GM12872 (cell line): Measurements from ENCODE around the gene AKR1B1.
A peak's percentile ranks its signal among the peaks of the same experiment; 100 is the strongest.

Source experiments
- TF ChIP-seq, protein P1 (sequence below): IDR thresholded peaks from 3 replicates; pipeline ENCODE4 v1.5.1; 2011; ENCODE audit warnings: low read depth, mild to moderate bottlenecking, low read length, moderate library complexity; ENCODE audit not compliant: insufficient read depth

The AKR1B1 gene

DNA sequence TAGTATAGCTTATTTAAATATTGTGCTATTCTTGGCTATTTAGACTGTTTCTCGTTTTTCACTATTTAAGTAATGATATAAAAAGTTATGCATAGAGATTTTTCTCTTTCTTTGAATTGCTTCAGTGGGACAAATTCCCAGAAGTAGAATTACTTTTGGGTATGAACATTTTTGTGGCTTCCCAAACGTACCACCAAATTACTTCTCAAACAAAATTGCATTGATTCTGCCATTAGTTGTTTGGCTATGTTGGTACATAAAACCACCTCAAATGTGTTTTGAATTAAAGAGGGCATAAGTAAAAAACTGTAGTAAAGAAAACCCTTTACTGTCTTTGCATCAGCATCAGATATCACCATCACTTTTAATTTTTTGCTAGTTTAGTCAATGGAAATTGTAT is 31.0 kb downstream of the AKR1B1 start:
- TF ChIP-seq, protein P1, sequence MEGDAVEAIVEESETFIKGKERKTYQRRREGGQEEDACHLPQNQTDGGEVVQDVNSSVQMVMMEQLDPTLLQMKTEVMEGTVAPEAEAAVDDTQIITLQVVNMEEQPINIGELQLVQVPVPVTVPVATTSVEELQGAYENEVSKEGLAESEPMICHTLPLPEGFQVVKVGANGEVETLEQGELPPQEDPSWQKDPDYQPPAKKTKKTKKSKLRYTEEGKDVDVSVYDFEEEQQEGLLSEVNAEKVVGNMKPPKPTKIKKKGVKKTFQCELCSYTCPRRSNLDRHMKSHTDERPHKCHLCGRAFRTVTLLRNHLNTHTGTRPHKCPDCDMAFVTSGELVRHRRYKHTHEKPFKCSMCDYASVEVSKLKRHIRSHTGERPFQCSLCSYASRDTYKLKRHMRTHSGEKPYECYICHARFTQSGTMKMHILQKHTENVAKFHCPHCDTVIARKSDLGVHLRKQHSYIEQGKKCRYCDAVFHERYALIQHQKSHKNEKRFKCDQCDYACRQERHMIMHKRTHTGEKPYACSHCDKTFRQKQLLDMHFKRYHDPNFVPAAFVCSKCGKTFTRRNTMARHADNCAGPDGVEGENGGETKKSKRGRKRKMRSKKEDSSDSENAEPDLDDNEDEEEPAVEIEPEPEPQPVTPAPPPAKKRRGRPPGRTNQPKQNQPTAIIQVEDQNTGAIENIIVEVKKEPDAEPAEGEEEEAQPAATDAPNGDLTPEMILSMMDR, result no peak

DNA sequence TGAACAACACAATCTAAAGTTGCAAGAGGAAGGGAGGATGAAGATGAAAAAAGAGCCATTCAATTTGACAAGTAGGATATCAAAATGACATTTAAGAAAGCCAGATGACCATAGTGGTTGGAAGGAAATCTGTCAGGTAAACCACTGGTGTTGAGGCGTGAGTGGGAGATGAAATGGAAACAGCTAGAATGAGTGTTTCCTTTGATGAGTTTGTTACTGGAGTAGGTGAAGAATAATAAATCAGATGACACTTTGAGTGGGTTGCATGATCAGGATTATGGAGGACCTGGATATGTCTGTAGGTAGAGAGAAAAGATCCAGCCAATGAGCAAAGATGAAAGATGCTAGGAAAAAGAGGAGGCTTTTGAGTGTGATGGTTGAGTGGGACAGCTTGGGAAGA is 33.1 kb downstream of the AKR1B1 start:
- TF ChIP-seq, protein P1, result no peak

DNA sequence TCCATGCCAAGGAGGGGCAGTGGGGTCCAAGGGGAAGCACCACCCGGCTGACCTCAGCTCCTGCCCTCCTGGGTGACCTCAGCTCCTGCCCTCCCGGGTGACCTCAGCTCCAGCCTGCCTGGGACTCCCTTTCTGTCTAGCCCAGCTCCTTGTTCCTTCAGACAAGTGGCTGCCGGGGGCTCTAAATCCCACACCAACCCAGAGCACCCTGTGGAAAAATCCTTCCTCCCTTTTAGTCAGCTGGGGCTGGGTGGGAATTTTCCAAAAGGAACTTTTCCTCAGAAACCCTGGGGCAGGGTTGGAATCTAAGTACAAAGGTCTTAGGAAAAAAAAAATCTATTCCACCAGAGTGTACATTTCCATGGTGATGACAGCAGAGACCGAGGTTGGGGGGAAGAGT is 36.3 kb downstream of the AKR1B1 start:
- TF ChIP-seq, protein P1, result no peak

DNA sequence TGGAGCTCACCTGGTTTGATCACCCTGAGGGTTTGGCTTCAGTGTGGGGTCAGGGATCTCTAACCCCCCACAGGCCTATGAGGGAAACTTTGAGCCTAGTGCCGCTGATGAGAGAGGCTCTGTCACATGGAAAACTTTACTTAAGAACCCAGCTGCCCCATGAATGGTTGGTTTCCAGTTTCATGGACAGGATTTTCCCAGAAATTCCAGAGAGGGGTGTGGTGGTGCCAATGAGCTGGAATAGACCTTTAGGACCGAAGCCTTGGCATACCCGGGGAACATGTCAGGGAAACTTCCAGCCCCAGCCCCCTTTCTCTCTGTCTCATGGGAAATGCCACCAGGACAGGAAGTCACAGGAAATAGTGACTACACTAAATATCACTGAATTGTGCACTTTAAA is 36.9 kb downstream of the AKR1B1 start:
- TF ChIP-seq, protein P1, result no peak

DNA sequence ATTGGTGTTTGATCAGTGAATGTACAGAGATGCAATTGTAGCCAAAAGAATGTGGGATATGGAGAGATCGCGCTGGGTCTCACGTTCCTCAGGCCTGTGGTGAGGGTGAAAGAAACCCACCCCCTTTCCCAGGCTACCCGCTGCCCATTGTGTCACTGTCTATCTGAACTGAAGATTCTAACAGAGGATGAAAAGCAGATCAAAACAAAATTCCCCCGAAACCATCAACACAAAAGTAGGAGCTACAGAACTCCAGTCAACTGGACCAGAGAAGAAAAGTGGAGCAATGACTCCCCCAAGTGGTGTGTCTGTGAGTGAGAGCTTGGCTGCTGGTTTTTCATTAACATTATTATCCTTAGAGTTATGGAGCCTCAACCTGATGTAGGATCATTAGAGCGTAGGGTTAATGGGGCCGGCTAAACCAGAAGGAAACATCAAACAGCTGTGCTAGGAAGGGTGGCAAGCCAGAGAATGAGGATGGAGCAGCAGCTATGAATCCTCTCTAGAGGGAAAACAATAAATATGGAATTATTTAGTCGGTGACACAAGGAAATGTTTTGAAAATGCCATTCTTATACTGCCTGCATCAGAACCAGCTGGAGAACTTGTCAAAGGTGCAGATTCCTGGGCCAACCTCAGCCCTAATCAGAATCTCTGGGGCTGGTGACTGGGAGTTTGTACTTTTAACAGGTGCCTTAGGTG is 38.3 kb downstream of the AKR1B1 start:
- TF ChIP-seq, protein P1, result peak; percentile 44; the same call in 2 of the 3 replicates

DNA sequence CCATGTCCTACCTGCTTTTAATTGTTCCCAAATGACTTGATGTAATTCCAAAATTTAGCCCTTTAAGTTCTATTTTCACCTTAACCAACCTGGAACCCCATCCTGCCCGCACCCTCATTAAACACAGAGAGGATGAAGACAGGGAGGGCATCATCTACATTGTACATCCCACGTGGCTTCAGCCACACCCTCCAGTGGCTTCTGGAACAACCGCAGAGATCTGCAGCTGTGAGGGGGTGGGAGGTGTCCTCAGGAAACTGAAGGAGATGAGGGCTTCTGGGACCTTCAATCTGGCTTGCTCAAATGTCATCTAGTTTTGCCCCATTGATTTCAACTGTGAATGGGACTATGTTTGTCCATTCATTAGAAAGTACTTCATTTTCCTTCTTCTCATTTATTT is 39.0 kb downstream of the AKR1B1 start:
- TF ChIP-seq, protein P1, result no peak

DNA sequence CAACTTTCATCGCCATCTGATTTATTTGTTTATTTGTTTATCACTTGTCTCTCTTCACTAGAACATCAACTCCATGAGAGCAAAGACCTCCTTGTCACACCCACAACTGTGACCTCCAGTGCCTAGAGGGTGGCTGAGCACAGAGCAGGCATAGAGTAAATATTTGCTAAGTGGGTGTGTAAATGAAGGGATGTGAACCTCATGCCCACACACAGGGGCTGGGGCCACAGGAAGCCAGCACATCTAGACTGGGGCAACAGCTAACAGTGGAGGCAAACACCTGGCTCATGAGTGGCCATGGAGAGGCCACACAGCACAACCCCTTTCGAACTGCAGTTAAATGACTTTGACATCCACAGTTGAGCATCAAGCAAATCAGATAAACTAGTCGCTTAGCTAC is 39.8 kb downstream of the AKR1B1 start:
- TF ChIP-seq, protein P1, result no peak

DNA sequence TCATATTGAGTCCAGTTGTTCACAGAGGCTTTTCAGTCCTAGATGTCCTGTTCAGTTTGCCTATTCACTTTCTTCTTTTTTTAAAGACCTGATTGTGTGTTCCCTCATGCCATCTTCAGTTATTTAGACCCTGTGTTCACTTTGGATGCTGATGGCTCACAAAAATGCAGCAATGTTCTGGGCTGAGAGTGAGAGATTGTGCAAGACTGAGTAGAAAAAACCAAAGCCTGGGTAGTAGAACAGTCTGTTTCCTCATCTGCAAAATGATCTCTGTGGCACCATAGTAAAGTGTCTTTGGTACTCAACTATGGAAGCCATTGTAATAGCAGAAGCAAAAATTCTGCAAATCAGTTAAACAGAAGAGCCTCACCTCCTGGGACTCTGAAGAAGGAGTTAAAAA is 43.2 kb downstream of the AKR1B1 start:
- TF ChIP-seq, protein P1, result no peak
